CD4-positive, alpha-beta T cell treated with Interleukin-4 for 4 hours (primary cell): ENCODE results near the gene EPHA6.
"Not testable (repeated sequence)": the region's sequence is repeated elsewhere in the genome, so short reads cannot be mapped to it uniquely, and the experiment has no call there.

Source experiments
- DNase-seq: peaks from one replicate; pipeline ENCODE4 v3.0.0-alpha.2; 2020

EPHA6 gene

GRCh38 chr3:96931119-96931862 is 116.9 kb downstream of the EPHA6 start:
- no peak for DNase-seq

GRCh38 chr3:96942131-96942530 is 127.7 kb downstream of the EPHA6 start:
- not testable (repeated sequence) for DNase-seq

- no peak for DNase-seq
These were observed 144.5 kb downstream of the EPHA6 start for GRCh38 chr3:96958856-96959255.

- no peak for DNase-seq
These were observed 145.1 kb downstream of the EPHA6 start for GRCh38 chr3:96959474-96959873.

GRCh38 chr3:96959901-96960641 is 145.7 kb downstream of the EPHA6 start:
- DNase-seq, result no peak

GRCh38 chr3:96960661-96961330 is 146.4 kb downstream of the EPHA6 start:
- no peak for DNase-seq

GRCh38 chr3:96961576-96961975 is 147.2 kb downstream of the EPHA6 start:
- DNase-seq, result no peak

- DNase-seq, result no peak
These were observed 152.0 kb downstream of the EPHA6 start for GRCh38 chr3:96966181-96966929.

GRCh38 chr3:96970211-96970610 is 155.8 kb downstream of the EPHA6 start:
- no peak for DNase-seq

GRCh38 chr3:96977671-96978070 is 163.3 kb downstream of the EPHA6 start:
- no peak for DNase-seq

GRCh38 chr3:96983716-96984115 is 169.3 kb downstream of the EPHA6 start:
- not testable (repeated sequence) for DNase-seq

- no peak for DNase-seq
These were observed 171.8 kb downstream of the EPHA6 start for GRCh38 chr3:96986241-96986640.

- no peak for DNase-seq
These were observed 176.8 kb downstream of the EPHA6 start for GRCh38 chr3:96991231-96991630.

- DNase-seq, result no peak
These were observed 177.5 kb downstream of the EPHA6 start for GRCh38 chr3:96991800-96992365.

- DNase-seq, result no peak
These were observed 180.6 kb downstream of the EPHA6 start for GRCh38 chr3:96994988-96995387.

- no peak for DNase-seq
These were observed 181.6 kb downstream of the EPHA6 start for GRCh38 chr3:96996009-96996408.

- no peak for DNase-seq
These were observed 187.2 kb downstream of the EPHA6 start for GRCh38 chr3:97001611-97002010.

- DNase-seq, result no peak
These were observed 195.1 kb downstream of the EPHA6 start for GRCh38 chr3:97009427-97010019.

GRCh38 chr3:97010881-97011657 is 196.7 kb downstream of the EPHA6 start:
- no peak for DNase-seq

GRCh38 chr3:97021778-97022177 is 207.4 kb downstream of the EPHA6 start:
- no peak for DNase-seq

GRCh38 chr3:97025612-97026011 is 211.2 kb downstream of the EPHA6 start:
- DNase-seq, result not testable (repeated sequence)
